ENCODE results near the gene EBPL.
"Not testable (repeated sequence)": the region's sequence is repeated elsewhere in the genome, so short reads cannot be mapped to it uniquely, and the experiment has no call there.

The EBPL gene

GRCh38 chr13:49632156-49632555, 59.1 kb downstream of the EBPL start:
- DNase-seq: no peak

- DNase-seq: no peak
These were observed 60.7 kb downstream of the EBPL start for GRCh38 chr13:49630580-49630979.

- no peak for DNase-seq
These were observed 61.3 kb downstream of the EBPL start for GRCh38 chr13:49629947-49630346.

- no peak for DNase-seq
These were observed 61.9 kb downstream of the EBPL start for GRCh38 chr13:49629196-49629938.

GRCh38 chr13:49627831-49628652, 63.2 kb downstream of the EBPL start, which contains the start of gene ARL11:
Gene ARL11 (plus strand): TSS chr13:49628507. CDS start chr13:49630448, 1,941 bp downstream.
- DNase-seq: no peak

GRCh38 chr13:49625392-49626079, 65.8 kb downstream of the EBPL start:
- no peak for DNase-seq

- no peak for DNase-seq
These were observed 67.1 kb downstream of the EBPL start for GRCh38 chr13:49624229-49624628.

GRCh38 chr13:49622174-49622946, 68.9 kb downstream of the EBPL start:
- DNase-seq: no peak

- DNase-seq: no peak
These were observed 71.1 kb downstream of the EBPL start for GRCh38 chr13:49620170-49620621.

- DNase-seq: no peak
These were observed 74.6 kb downstream of the EBPL start for GRCh38 chr13:49616676-49617065.

- DNase-seq: no peak
These were observed 75.2 kb downstream of the EBPL start for GRCh38 chr13:49615836-49616675.

- DNase-seq: not testable (repeated sequence)
These were observed 79.2 kb downstream of the EBPL start for GRCh38 chr13:49612042-49612441.
